ENCODE results near the gene FOXO6.

The FOXO6 gene
- long read RNA-seq, donor 1, partial matches to known transcripts: 0 of 1 reads
- long read RNA-seq, donor 1, other reads (novel, unspliced or antisense): 0 of 1 reads
- long read RNA-seq, donor 2: 0 reads
- long read RNA-seq, donor 3, partial matches to known transcripts: 0 of 1 reads
- long read RNA-seq, donor 3, other reads (novel, unspliced or antisense): 0 of 1 reads
- long read RNA-seq, donor 4, partial matches to known transcripts: 0 of 3 reads
- long read RNA-seq, donor 4, other reads (novel, unspliced or antisense): 0 of 3 reads
- long read RNA-seq, donor 5: 0 reads
- long read RNA-seq, donor 6, partial matches to known transcripts: 0 of 1 reads
- long read RNA-seq, donor 6, other reads (novel, unspliced or antisense): 0 of 1 reads
- long read RNA-seq, donor 7, partial matches to known transcripts: 0 of 1 reads
- long read RNA-seq, donor 7, other reads (novel, unspliced or antisense): 0 of 1 reads
- long read RNA-seq, donor 8, partial matches to known transcripts: 5 of 5 reads
- long read RNA-seq, donor 8, other reads (novel, unspliced or antisense): 0 of 5 reads

- DNase-seq: peak; percentile 99
These were observed at the start of gene FOXO6 for GRCh38 chr1:41360786-41361494. Gene FOXO6 (plus strand): TSS chr1:41361434.

GRCh38 chr1:41312991-41313645 lies 48.1 kb upstream of the FOXO6 start:
- DNase-seq: no peak

- DNase-seq: no peak
These were observed 47.5 kb upstream of the FOXO6 start for GRCh38 chr1:41313661-41314131.

- no peak for DNase-seq
These were observed 46.7 kb upstream of the FOXO6 start for GRCh38 chr1:41314376-41315145.

GRCh38 chr1:41315146-41315822 lies 46.0 kb upstream of the FOXO6 start:
- no peak for DNase-seq

GRCh38 chr1:41315871-41316270 lies 45.4 kb upstream of the FOXO6 start:
- no peak for DNase-seq

- DNase-seq: no peak
These were observed 43.9 kb upstream of the FOXO6 start for GRCh38 chr1:41317361-41317760.

GRCh38 chr1:41318135-41318534 lies 43.1 kb upstream of the FOXO6 start:
- DNase-seq: no peak

- DNase-seq: no peak
These were observed 42.0 kb upstream of the FOXO6 start for GRCh38 chr1:41319106-41319755.

GRCh38 chr1:41319807-41320711 lies 41.2 kb upstream of the FOXO6 start:
- DNase-seq: peak; percentile 17

- DNase-seq: no peak
These were observed 40.1 kb upstream of the FOXO6 start for GRCh38 chr1:41320895-41321676.

GRCh38 chr1:41322101-41322661 lies 39.1 kb upstream of the FOXO6 start:
- DNase-seq: no peak

GRCh38 chr1:41322835-41323234 lies 38.4 kb upstream of the FOXO6 start:
- no peak for DNase-seq

GRCh38 chr1:41323243-41323642 lies 38.0 kb upstream of the FOXO6 start:
- no peak for DNase-seq

GRCh38 chr1:41325801-41326200 lies 35.4 kb upstream of the FOXO6 start:
- no peak for DNase-seq

- no peak for DNase-seq
These were observed 33.7 kb upstream of the FOXO6 start for GRCh38 chr1:41327383-41327999.

- DNase-seq: no peak
These were observed 33.1 kb upstream of the FOXO6 start for GRCh38 chr1:41328001-41328615.

Measured in right kidney (tissue), 9 donors.